ENCODE data around the gene ALDH1L1. TPM values are rescaled to one million over a fixed set of nuclear protein-coding genes. Genes with fewer than 3 reads are reported as not detected.

Gene ALDH1L1
- total RNA-seq, 4 donors from 2014 or later, result 125 to 176 (median 150) TPM

GRCh38 chr3:126087552-126088175 lies 92.7 kb downstream of the ALDH1L1 start:
- DNase-seq (ENCODE audit: low spot score) (no peak), ATAC-seq (ENCODE audit: low FRiP score) (no peak)
- TF ChIP-seq CTCF (IDR thresholded peaks at IDR 0.05), result no peak

GRCh38 chr3:126085841-126086240 lies 94.5 kb downstream of the ALDH1L1 start:
- DNase-seq (ENCODE audit: low spot score) (no peak), ATAC-seq (ENCODE audit: low FRiP score) (no peak)
- TF ChIP-seq CTCF (IDR thresholded peaks at IDR 0.05), result no peak

GRCh38 chr3:126085276-126085675 lies 95.1 kb downstream of the ALDH1L1 start:
- no peak for TF ChIP-seq CTCF (IDR thresholded peaks at IDR 0.05)
- DNase-seq (ENCODE audit: low spot score), result no peak
- ATAC-seq (ENCODE audit: low FRiP score), result no peak

GRCh38 chr3:126084768-126085180 lies 95.6 kb downstream of the ALDH1L1 start:
- DNase-seq (ENCODE audit: low spot score) (no peak), ATAC-seq (ENCODE audit: low FRiP score) (no peak)
- TF ChIP-seq CTCF (IDR thresholded peaks at IDR 0.05), result no peak

- DNase-seq (ENCODE audit: low spot score), result peak; percentile 40
- peak; percentile 99 for ATAC-seq (ENCODE audit: low FRiP score)
- no peak for TF ChIP-seq CTCF (IDR thresholded peaks at IDR 0.05)
These were observed 96.2 kb downstream of the ALDH1L1 start, which contains the start of gene SLC41A3 for GRCh38 chr3:126083913-126084767. Gene SLC41A3 (minus strand): TSS chr3:126084124. CDS start chr3:126068219, 15,905 bp downstream.

- ATAC-seq (ENCODE audit: low FRiP score) (peak; percentile 75), DNase-seq (ENCODE audit: low spot score) (no peak)
- no peak for TF ChIP-seq CTCF (IDR thresholded peaks at IDR 0.05)
These were observed 96.9 kb downstream of the ALDH1L1 start for GRCh38 chr3:126083511-126083912.

GRCh38 chr3:126083138-126083445 lies 97.3 kb downstream of the ALDH1L1 start:
- TF ChIP-seq CTCF (IDR thresholded peaks at IDR 0.05), result no peak
- no peak for ATAC-seq (ENCODE audit: low FRiP score)
- DNase-seq (ENCODE audit: low spot score), result no peak
